IMR-90 (cell line): ENCODE measurements around the gene ITGA2. TPM values are rescaled to one million over a fixed set of nuclear protein-coding genes. Genes with fewer than 3 reads are reported as not detected.

Experiments
- ATAC-seq: fragments of 200-7000 bp; cut with Tn5 transposase; 2 replicates; pipeline ENCODE4 v1.9.1; 2020; ENCODE audit warnings: low read depth, mild to moderate bottlenecking, moderate library complexity
- BruUV-seq: library from RNA; stranded (reverse); fragments of 400-500 nt; replicated peaks from 2 replicates; lab custom pipeline; 2021; lab: Mats Ljungman, UMichigan
- CTCF ChIA-PET: fragments of 300-600 bp; formaldehyde crosslinking; extraction: SDS; loops from one replicate; lab custom pipeline; 2021; ENCODE audit warnings: antibody characterized with exemption; lab: Yijun Ruan, JAX
- POLR2A ChIA-PET: fragments of 300-600 bp; sonication (Branson Sonifier 250); formaldehyde crosslinking; loops from one replicate; lab custom pipeline; 2022; ENCODE audit warnings: antibody characterized with exemption; ENCODE audit not compliant: unreplicated experiment; lab: Charles Lee
- DNase-seq: peaks from one replicate; pipeline ENCODE4 v3.0.0; 2013
- H2AFZ ChIP-seq: replicated peaks from 2 replicates; pipeline ENCODE3; 2013; ENCODE audit warnings: low read length, mild to moderate bottlenecking; ENCODE audit not compliant: poor library complexity
- H2AK5ac ChIP-seq: 2 replicates; pipeline ENCODE4 v1.6.1; 2013; ENCODE audit warnings: low read depth, low read length, inconsistent platforms
- H2AK9ac ChIP-seq: replicated peaks from 2 replicates; pipeline ENCODE3; 2013; ENCODE audit warnings: mild to moderate bottlenecking, low read depth, low read length, moderate library complexity; ENCODE audit not compliant: poor library complexity
- H2BK120ac ChIP-seq: 2 replicates; pipeline ENCODE4 v1.6.1; 2013; ENCODE audit warnings: low read depth, low read length, inconsistent platforms
- H2BK15ac ChIP-seq: 3 replicates; pipeline ENCODE4 v1.6.1; 2013; ENCODE audit warnings: low read depth, low read length, inconsistent platforms
- H2BK20ac ChIP-seq: 2 replicates; pipeline ENCODE4 v1.6.1; 2013; ENCODE audit warnings: low read depth, mild to moderate bottlenecking, inconsistent platforms, low read length, moderate library complexity
- H2BK5ac ChIP-seq: 2 replicates; pipeline ENCODE4 v1.6.1; 2013; ENCODE audit warnings: mild to moderate bottlenecking, low read depth, low read length, inconsistent platforms; ENCODE audit not compliant: poor library complexity, severe bottlenecking
- H3K14ac ChIP-seq: replicated peaks from 2 replicates; pipeline ENCODE4 v1.6.1; 2013; ENCODE audit warnings: low read depth, low read length, inconsistent platforms
- H3K18ac ChIP-seq: 2 replicates; pipeline ENCODE4 v1.6.1; 2013; ENCODE audit warnings: low read depth, low read length, control low read depth
- H3K23ac ChIP-seq: 2 replicates; pipeline ENCODE4 v1.6.1; 2013; ENCODE audit warnings: low read depth, low read length, inconsistent platforms
- H3K27ac ChIP-seq: 2 replicates; pipeline ENCODE4 v1.5.1; 2013; ENCODE audit warnings: mild to moderate bottlenecking, control low read depth, low read length; ENCODE audit not compliant: insufficient read depth
- H3K27me3 ChIP-seq: 2 replicates; pipeline ENCODE4 v1.6.1; 2013; ENCODE audit warnings: low read length; ENCODE audit not compliant: control insufficient read depth, insufficient read depth
- H3K36me3 ChIP-seq: 2 replicates; pipeline ENCODE4 v1.6.1; 2013; ENCODE audit warnings: low read length, mixed read lengths; ENCODE audit not compliant: control insufficient read depth, insufficient read depth
- H3K4ac ChIP-seq: 2 replicates; pipeline ENCODE4 v1.6.1; 2013; ENCODE audit warnings: low read depth, low read length, inconsistent platforms
- H3K4me1 ChIP-seq: 2 replicates; pipeline ENCODE4 v1.6.1; 2013; ENCODE audit warnings: low read length, mixed read lengths; ENCODE audit not compliant: control insufficient read depth, insufficient read depth
- H3K4me2 ChIP-seq: 2 replicates; pipeline ENCODE4 v1.6.1; 2013; ENCODE audit warnings: low read depth, mild to moderate bottlenecking, control low read depth, low read length, moderate library complexity
- H3K4me3 ChIP-seq: 2 replicates; pipeline ENCODE4 v1.5.1; 2013; ENCODE audit warnings: low read depth, mild to moderate bottlenecking, control low read depth, low read length, moderate library complexity; ENCODE audit not compliant: insufficient read depth
- H3K56ac ChIP-seq: 2 replicates; pipeline ENCODE4 v1.6.1; 2013; ENCODE audit warnings: low read length, inconsistent platforms; ENCODE audit not compliant: insufficient read depth; ENCODE audit errors: extremely low read depth
- H3K79me1 ChIP-seq, 2 experiments: 2 replicates each; pipeline ENCODE4 v1.6.1; 2013; ENCODE audit warnings: low read length in 2 of 2, inconsistent platforms in 1 of 2, low read depth in 1 of 2
- H3K9ac ChIP-seq: 2 replicates; pipeline ENCODE4 v1.6.1; 2013; ENCODE audit warnings: low read depth, low read length, control low read depth
- H3K9me1 ChIP-seq: 2 replicates; pipeline ENCODE4 v1.6.1; 2013; ENCODE audit warnings: low read length, inconsistent platforms; ENCODE audit not compliant: insufficient read depth
- H3K9me3 ChIP-seq: 2 replicates; pipeline ENCODE4 v1.6.1; 2013; ENCODE audit warnings: low read length; ENCODE audit not compliant: control insufficient read depth, insufficient read depth
- H4K20me1 ChIP-seq: 2 replicates; pipeline ENCODE4 v1.6.1; 2013; ENCODE audit warnings: low read length, inconsistent platforms; ENCODE audit not compliant: insufficient read depth
- H4K5ac ChIP-seq: 2 replicates; pipeline ENCODE4 v1.6.1; 2013; ENCODE audit warnings: mild to moderate bottlenecking, low read depth, low read length, control low read depth
- H4K8ac ChIP-seq, 2 experiments: 2 replicates each; pipeline ENCODE4 v1.6.1; 2013; ENCODE audit warnings: low read depth in 2 of 2, low read length in 2 of 2, control low read depth in 1 of 2, inconsistent platforms in 1 of 2
- H4K91ac ChIP-seq: 2 replicates; pipeline ENCODE4 v1.6.1; 2013; ENCODE audit warnings: low read depth, low read length, inconsistent platforms; ENCODE audit not compliant: insufficient read depth
- BHLHE40 ChIP-seq: fragments of 150-350 bp; IDR thresholded peaks from 2 replicates; pipeline ENCODE4 v1.6.1; 2016; ENCODE audit warnings: mild to moderate bottlenecking, low read depth, low read length
- CEBPB ChIP-seq: IDR thresholded peaks from 2 replicates; pipeline ENCODE4 v1.6.1; 2012; ENCODE audit warnings: low read depth, low read length, improper control_type of control experiment
- CHD1 ChIP-seq: IDR thresholded peaks from 2 replicates; pipeline ENCODE4 v1.6.1; 2012; ENCODE audit warnings: low read depth, low read length, improper control_type of control experiment
- CTCF ChIP-seq: conservative IDR thresholded peaks from 2 replicates; pipeline ENCODE4 v1.5.1; 2012; ENCODE audit warnings: mild to moderate bottlenecking, low read depth, low read length, improper control_type of control experiment
- MAFK ChIP-seq: IDR thresholded peaks from 2 replicates; pipeline ENCODE4 v1.6.1; 2012; ENCODE audit warnings: low read depth, low read length, improper control_type of control experiment
- MAZ ChIP-seq: IDR thresholded peaks from 2 replicates; pipeline ENCODE4 v1.6.1; 2012; ENCODE audit warnings: low read depth, mild to moderate bottlenecking, low read length, improper control_type of control experiment, moderate library complexity, borderline replicate concordance
- MXI1 ChIP-seq: IDR thresholded peaks from 2 replicates; pipeline ENCODE4 v1.6.1; 2012; ENCODE audit warnings: low read depth, mild to moderate bottlenecking, low read length, moderate library complexity, borderline replicate concordance
- NFE2L2 ChIP-seq: fragments of 150-350 bp; IDR thresholded peaks from 2 replicates; pipeline ENCODE4 v1.6.1; 2016; ENCODE audit warnings: low read depth, mild to moderate bottlenecking, low read length
- POLR2A ChIP-seq: IDR thresholded peaks from 2 replicates; pipeline ENCODE4 v1.6.1; 2012; ENCODE audit warnings: mild to moderate bottlenecking, low read depth, low read length
- RCOR1 ChIP-seq: IDR thresholded peaks from 2 replicates; pipeline ENCODE4 v1.6.1; 2012; ENCODE audit warnings: mild to moderate bottlenecking, low read length, improper control_type of control experiment; ENCODE audit not compliant: insufficient replicate concordance
- SMC3 ChIP-seq: fragments of 150-350 bp; IDR thresholded peaks from 2 replicates; pipeline ENCODE4 v1.6.1; 2016; ENCODE audit warnings: low read depth, mild to moderate bottlenecking, antibody characterized with exemption, low read length, moderate library complexity
- WGBS, 2 experiments: methylation state at CpG; one replicate each; pipeline versions ENCODE4 v1.1.5 to v1.1.7; 2013; ENCODE audit warnings: missing lambda C conversion rate in 2 of 2; ENCODE audit not compliant: insufficient read length in 1 of 2; ENCODE audit errors: extremely low coverage in 2 of 2; 5-methylcytosine and 5-hydroxymethylcytosine counted together
- dilution Hi-C: fragments of 300-500 bp; cut with HindIII; formaldehyde crosslinking; loops from one replicate; pipeline ENCODE4 v1.14.3; 2018; ENCODE audit warnings: low sequenced_read_pairs; ENCODE audit not compliant: unreplicated experiment
- in situ Hi-C: fragments of 300-500 bp; cut with MboI; formaldehyde crosslinking; loops from 3 replicates; pipeline ENCODE4 v1.14.3; 2019; ENCODE audit warnings: low sequenced_read_pairs, inconsistent platforms, mixed read lengths
- intact Hi-C: fragments of 100-400 bp; cut with micrococcal nuclease; formaldehyde crosslinking; loops from 2 replicates; pipeline ENCODE4 v1.10.0; 2022
- polyA plus RNA-seq, 3 experiments: library from polyadenylated mRNA; depleted of rRNA; stranded (reverse); fragments of >200 nt; gene quantifications; 2 replicates each; pipeline ENCODE4 v1.2.3, GENCODE V29; 2012; ENCODE audit warnings: low replicate concordance in 1 of 3
- total RNA-seq: library from RNA; depleted of rRNA; stranded (reverse); fragments of >200 nt; gene quantifications from 2 replicates; pipeline ENCODE4 v1.2.3, GENCODE V29; 2012

Gene ITGA2
- total and polyA plus RNA-seq, 2 of the 4 experiments (the other 2 are of a cell fraction) = 23.3 to 93.4 TPM

GRCh38 chr5:53017794-53018391, 28.7 kb downstream of the ITGA2 start:
- Histone ChIP-seq H3K27me3 (no peaks in the 10 kb centered on the region), H4K8ac (peak overlapping the region; percentile 54 to 72), H3K23ac (peak overlapping the region; percentile 79; the same call in 1 of the 2 replicates), H3K9me1 (peaks cover 16% of the 10 kb centered on the region), H3K4me3 (no peak overlapping the region), H3K36me3 (no peaks in the 10 kb centered on the region; the same call in 1 of the 2 replicates), H2BK20ac (peak overlapping the region; percentile 95), H2BK120ac (peak overlapping the region; percentile 80), H4K5ac (peak overlapping the region; percentile 78), H3K56ac (no peak overlapping the region), H3K27ac (peak overlapping the region; percentile 50; the same call in 1 of the 2 replicates), H2BK5ac (peak overlapping the region; percentile 84), H4K91ac (peak overlapping the region; percentile 78), H3K79me1 (peaks cover 15 to 52% of the 10 kb centered on the region in 2 experiments; a peak in 3 of 4 replicates), H3K9me3 (no peaks in the 10 kb centered on the region), H3K4me1 (peaks cover 19% of the 10 kb centered on the region), H3K4ac (peak overlapping the region; percentile 93), H2AFZ (peak overlapping the region; percentile 39), H3K9ac (no peak overlapping the region), H3K14ac (peak overlapping the region; percentile 81), H4K20me1 (no peaks in the 10 kb centered on the region), H3K4me2 (no peak overlapping the region), H2AK9ac (peak overlapping the region; percentile 71), H2BK15ac (peak overlapping the region; percentile 3; the same call in 1 of the 3 replicates), H3K18ac (peak overlapping the region; percentile 42), H2AK5ac (peak overlapping the region; percentile 97)
- 100% methylated on average over 7 of the region's 10 CpGs; no CpG with 5 or more reads in 1 of the 2 experiments for WGBS, 2 experiments
- DNase-seq (no peak), ATAC-seq (no peak)
- in situ Hi-C loops (no loop called here), intact Hi-C loops (no loop called here), dilution Hi-C loops (no loop called here)
- TF ChIP-seq MAFK (no peak), NFE2L2 (no peak), SMC3 (no peak), CHD1 (no peak), RCOR1 (no peak), POLR2A (no peak), BHLHE40 (no peak), MXI1 (no peak), CEBPB (no peak), CTCF (no peak), MAZ (no peak)
- ChIA-PET CTCF (no interaction called here), POLR2A (no interaction called here)
- BruUV-seq = no TSS peak
